ENCODE measurements around the gene ANAPC13. TPM values are rescaled to one million over a fixed set of nuclear protein-coding genes. Genes with fewer than 3 reads are reported as not detected.

ANAPC13 gene
- polyA plus RNA-seq, 1 donor (not counting 4 experiments of a cell fraction or from before 2014, with no cell fraction given), result 63.4 TPM

DNA sequence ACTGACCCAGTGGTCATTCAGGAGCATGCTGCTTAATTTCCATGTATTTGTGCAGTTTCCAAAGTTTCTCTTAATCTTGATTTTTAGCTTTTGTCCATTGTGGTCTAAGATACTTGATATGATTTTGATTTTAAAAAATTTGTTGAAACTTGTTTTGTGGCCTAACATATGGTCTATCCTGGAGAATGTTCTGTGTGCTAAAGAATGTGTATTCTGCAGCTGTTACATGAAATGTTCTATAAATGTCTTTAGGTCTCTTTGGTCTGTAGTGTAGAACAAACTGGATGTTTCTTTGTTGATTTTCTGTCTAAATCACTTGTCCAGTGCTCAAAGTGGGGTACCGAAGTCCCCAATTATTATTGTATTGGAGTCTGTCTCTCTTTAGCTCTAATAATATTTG, 17.5 kb upstream of the ANAPC13 start:
- Histone ChIP-seq H3K4me2 (ENCODE audit: control insufficient read depth, extremely low read depth, insufficient read depth, low read depth, low read length) (no peak overlapping the region), H4K20me1 (ENCODE audit: control insufficient read depth, extremely low read depth, insufficient read depth, low read length) (no peaks in the 10 kb centered on the region), H3K27me3 (ENCODE audit: control insufficient read depth, extremely low read depth, insufficient read depth, low read length) (no peaks in the 10 kb centered on the region), H3K4me1 (ENCODE audit: control insufficient read depth, extremely low read depth, insufficient read depth, low read length) (peaks cover 6% of the 10 kb centered on the region), H3K4me3 (ENCODE audit: control insufficient read depth in 2 of 3, extremely low read depth in 1 of 3, insufficient read depth in 2 of 3, low read depth in 1 of 3, low read length in 3 of 3) (no peak overlapping the region), H3K9me3 (ENCODE audit: control insufficient read depth, low read depth, low read length) (no peaks in the 10 kb centered on the region), H3K36me3 (ENCODE audit: control insufficient read depth in 2 of 2, extremely low read depth in 1 of 2, insufficient read depth in 2 of 2, low read length in 2 of 2) (peaks cover 0 to 2% of the 10 kb centered on the region in 2 experiments), H3K27ac (ENCODE audit: control insufficient read depth, insufficient read depth, low read length) (no peak overlapping the region), H2AFZ (ENCODE audit: control insufficient read depth, low read length) (no peak overlapping the region), H3K9me1 (ENCODE audit: control insufficient read depth, extremely low read depth, insufficient read depth, low read length) (no peaks in the 10 kb centered on the region), H3K9ac (ENCODE audit: control insufficient read depth, extremely low read depth, insufficient read depth, low read length) (no peak overlapping the region), H3K79me2 (ENCODE audit: control insufficient read depth, insufficient read depth, low read length) (peaks cover 20% of the 10 kb centered on the region)
- TF ChIP-seq, protein P1, sequence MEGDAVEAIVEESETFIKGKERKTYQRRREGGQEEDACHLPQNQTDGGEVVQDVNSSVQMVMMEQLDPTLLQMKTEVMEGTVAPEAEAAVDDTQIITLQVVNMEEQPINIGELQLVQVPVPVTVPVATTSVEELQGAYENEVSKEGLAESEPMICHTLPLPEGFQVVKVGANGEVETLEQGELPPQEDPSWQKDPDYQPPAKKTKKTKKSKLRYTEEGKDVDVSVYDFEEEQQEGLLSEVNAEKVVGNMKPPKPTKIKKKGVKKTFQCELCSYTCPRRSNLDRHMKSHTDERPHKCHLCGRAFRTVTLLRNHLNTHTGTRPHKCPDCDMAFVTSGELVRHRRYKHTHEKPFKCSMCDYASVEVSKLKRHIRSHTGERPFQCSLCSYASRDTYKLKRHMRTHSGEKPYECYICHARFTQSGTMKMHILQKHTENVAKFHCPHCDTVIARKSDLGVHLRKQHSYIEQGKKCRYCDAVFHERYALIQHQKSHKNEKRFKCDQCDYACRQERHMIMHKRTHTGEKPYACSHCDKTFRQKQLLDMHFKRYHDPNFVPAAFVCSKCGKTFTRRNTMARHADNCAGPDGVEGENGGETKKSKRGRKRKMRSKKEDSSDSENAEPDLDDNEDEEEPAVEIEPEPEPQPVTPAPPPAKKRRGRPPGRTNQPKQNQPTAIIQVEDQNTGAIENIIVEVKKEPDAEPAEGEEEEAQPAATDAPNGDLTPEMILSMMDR (optimal IDR thresholded peaks at IDR 0.05 in 1 of 3, IDR thresholded peaks at IDR 0.05 in 1 of 3, conservative IDR thresholded peaks at IDR 0.05 in 1 of 3; ENCODE audit: extremely low read depth in 1 of 3, insufficient read depth in 2 of 3, low read length in 3 of 3), result no peak
- no peak for TF ChIP-seq EZH2 (IDR thresholded peaks at IDR 0.05; ENCODE audit: low read length)
- dilution Hi-C loops (cut with MboI; ENCODE audit: extremely low pct_ligation_motif_present, low sequenced_read_pairs), result no loop called here
- DNase-seq (ENCODE audit: low read depth, low spot score) (no peak), FAIRE-seq (no peak)

- FAIRE-seq, result no peak
- Histone ChIP-seq H3K9ac (ENCODE audit: control insufficient read depth, extremely low read depth, insufficient read depth, low read length) (no peak overlapping the region), H4K20me1 (ENCODE audit: control insufficient read depth, extremely low read depth, insufficient read depth, low read length) (no peaks in the 10 kb centered on the region), H3K36me3 (ENCODE audit: control insufficient read depth in 2 of 2, extremely low read depth in 1 of 2, insufficient read depth in 2 of 2, low read length in 2 of 2) (no peaks in the 10 kb centered on the region), H3K27me3 (ENCODE audit: control insufficient read depth, extremely low read depth, insufficient read depth, low read length) (no peaks in the 10 kb centered on the region), H3K4me1 (ENCODE audit: control insufficient read depth, extremely low read depth, insufficient read depth, low read length) (peaks cover 8% of the 10 kb centered on the region), H3K27ac (ENCODE audit: control insufficient read depth, insufficient read depth, low read length) (peak overlapping the region; percentile 13), H3K9me1 (ENCODE audit: control insufficient read depth, extremely low read depth, insufficient read depth, low read length) (no peaks in the 10 kb centered on the region), H3K9me3 (ENCODE audit: control insufficient read depth, low read depth, low read length) (no peaks in the 10 kb centered on the region), H3K79me2 (ENCODE audit: control insufficient read depth, insufficient read depth, low read length) (peaks cover 17% of the 10 kb centered on the region), H3K4me2 (ENCODE audit: control insufficient read depth, extremely low read depth, insufficient read depth, low read depth, low read length) (no peak overlapping the region), H3K4me3 (ENCODE audit: control insufficient read depth in 2 of 3, extremely low read depth in 1 of 3, insufficient read depth in 2 of 3, low read depth in 1 of 3, low read length in 3 of 3) (no peak overlapping the region), H2AFZ (ENCODE audit: control insufficient read depth, low read length) (no peak overlapping the region)
- TF ChIP-seq, protein P1 (optimal IDR thresholded peaks at IDR 0.05 in 1 of 3, IDR thresholded peaks at IDR 0.05 in 1 of 3, conservative IDR thresholded peaks at IDR 0.05 in 1 of 3; ENCODE audit: extremely low read depth in 1 of 3, insufficient read depth in 2 of 3, low read length in 3 of 3), result no peak
- TF ChIP-seq EZH2 (IDR thresholded peaks at IDR 0.05; ENCODE audit: low read length), result no peak
- dilution Hi-C loops (cut with MboI; ENCODE audit: extremely low pct_ligation_motif_present, low sequenced_read_pairs), result no loop called here
- DNase-seq (ENCODE audit: low read depth, low spot score), result no peak
Measured at GRCh38 chr3:134496471-134497071, 10.8 kb upstream of the ANAPC13 start.
